Panc1 (cell line): Measurements from ENCODE around the gene SLC23A3.

Experiments used
- CTCF ChIP-seq: fragments of 450-650 bp; IDR thresholded peaks from 2 replicates; pipeline ENCODE4 v1.5.1; 2017; ENCODE audit warnings: mild to moderate bottlenecking
- POLR2AphosphoS5 ChIP-seq: IDR thresholded peaks from 2 replicates; pipeline ENCODE4 v1.6.1; 2012; ENCODE audit warnings: mild to moderate bottlenecking, low read depth, low read length, moderate library complexity
- REST ChIP-seq, 2 experiments: IDR thresholded peaks; 2 replicates each; pipeline ENCODE4 v1.6.1; 2011 to 2012; ENCODE audit warnings: low read depth in 2 of 2, control low read depth in 1 of 2, low read length in 1 of 2, mild to moderate bottlenecking in 1 of 2, moderate library complexity in 1 of 2; ENCODE audit not compliant: insufficient read depth in 1 of 2
- SIN3A ChIP-seq: IDR thresholded peaks from 2 replicates; pipeline ENCODE4 v1.6.1; 2012; ENCODE audit warnings: low read depth, mild to moderate bottlenecking, low read length, moderate library complexity, borderline replicate concordance; ENCODE audit not compliant: insufficient read depth

GRCh38 chr2:219118504-219118903 lies 51.3 kb downstream of the SLC23A3 start:
- TF ChIP-seq CTCF (no peak), SIN3A (no peak), POLR2AphosphoS5 (no peak), REST (IDR thresholded peaks at IDR 0.05; ENCODE audit: insufficient read depth in 1 of 2, low read depth in 2 of 2, low read length in 1 of 2) (no peak)
